ENCODE data around the gene TMEM150C. TPM values are rescaled to one million over a fixed set of nuclear protein-coding genes. Genes with fewer than 3 reads are reported as not detected.

Gene TMEM150C
- total and polyA plus RNA-seq, 2 of the 4 experiments (the other 2 are of a cell fraction), result 0.10 to 0.36 TPM

DNA sequence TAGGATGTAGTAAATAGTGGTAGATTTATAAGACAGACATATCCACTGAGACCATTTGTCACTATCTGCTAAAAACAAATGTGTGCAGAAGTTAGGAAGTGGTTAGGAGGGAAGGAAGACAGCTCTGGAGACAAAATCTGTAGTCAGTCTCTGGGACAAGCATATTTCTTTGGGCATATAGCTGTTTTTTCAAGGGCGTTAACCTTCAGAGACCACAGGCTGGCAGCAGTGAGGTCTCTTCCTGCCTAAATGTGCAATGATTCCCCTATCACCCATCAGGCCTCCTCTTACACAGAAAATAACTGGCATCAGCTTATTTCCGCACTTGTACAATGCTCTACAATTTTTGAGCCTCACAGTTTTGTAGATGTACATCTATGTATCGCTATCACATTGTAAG is 6.5 kb downstream of the TMEM150C start:
- dilution Hi-C loops (cut with HindIII; ENCODE audit: low sequenced_read_pairs, unreplicated experiment), result no loop called here
- Histone ChIP-seq H3K27me3 (ENCODE audit: control insufficient read depth, insufficient read depth, low read length) (peaks cover 26% of the 10 kb centered on the region), H2BK120ac (ENCODE audit: low read depth, low read length) (no peak overlapping the region), H3K36me3 (ENCODE audit: control insufficient read depth, insufficient read depth, low read length) (no peaks in the 10 kb centered on the region), H2BK15ac (ENCODE audit: low read depth, low read length) (no peak overlapping the region), H4K8ac (ENCODE audit: low read depth in 2 of 2, low read length in 2 of 2) (no peak overlapping the region), H3K27ac (ENCODE audit: insufficient read depth, low read length) (no peak overlapping the region), H2AK5ac (ENCODE audit: low read depth, low read length) (no peak overlapping the region), H2AFZ (replicated peaks; ENCODE audit: low read length, poor library complexity) (no peak overlapping the region), H3K23ac (ENCODE audit: low read depth, low read length) (no peak overlapping the region), H3K4me3 (ENCODE audit: insufficient read depth, low read depth, low read length) (no peak overlapping the region), H3K14ac (replicated peaks; ENCODE audit: low read depth, low read length) (no peak overlapping the region), H3K4ac (ENCODE audit: low read depth, low read length) (no peak overlapping the region), H2AK9ac (replicated peaks; ENCODE audit: low read depth, low read length, poor library complexity) (no peak overlapping the region), H4K91ac (ENCODE audit: insufficient read depth, low read depth, low read length) (no peak overlapping the region), H3K9me3 (ENCODE audit: control insufficient read depth, insufficient read depth, low read length) (no peaks in the 10 kb centered on the region), H3K4me1 (ENCODE audit: control insufficient read depth, insufficient read depth, low read length) (no peaks in the 10 kb centered on the region), H3K4me2 (ENCODE audit: low read depth, low read length) (no peak overlapping the region), H2BK20ac (ENCODE audit: low read depth, low read length) (no peak overlapping the region), H3K79me1 (ENCODE audit: low read depth in 1 of 2, low read length in 2 of 2) (no peaks in the 10 kb centered on the region), H3K9me1 (ENCODE audit: insufficient read depth, low read length) (no peaks in the 10 kb centered on the region), H3K18ac (ENCODE audit: low read depth, low read length) (no peak overlapping the region), H3K9ac (ENCODE audit: low read depth, low read length) (no peak overlapping the region), H4K5ac (ENCODE audit: low read depth, low read length) (no peak overlapping the region), H4K20me1 (ENCODE audit: insufficient read depth, low read length) (no peaks in the 10 kb centered on the region), H3K56ac (ENCODE audit: extremely low read depth, insufficient read depth, low read length) (no peak overlapping the region), H2BK5ac (ENCODE audit: low read depth, low read length, poor library complexity, severe bottlenecking) (no peak overlapping the region)
- DNase-seq, result no peak
- POLR2A ChIA-PET (ENCODE audit: unreplicated experiment), result no interaction called here
- ATAC-seq (ENCODE audit: low read depth), result no peak
- CTCF ChIA-PET, result no interaction called here
- intact Hi-C loops (cut with micrococcal nuclease), result no loop called here
- TF ChIP-seq MAFK (IDR thresholded peaks at IDR 0.05; ENCODE audit: low read depth, low read length), result no peak
- TF ChIP-seq CEBPB (IDR thresholded peaks at IDR 0.05; ENCODE audit: low read depth, low read length), result no peak
- TF ChIP-seq NFE2L2 (IDR thresholded peaks at IDR 0.05; ENCODE audit: low read depth, low read length), result no peak
- TF ChIP-seq MXI1 (IDR thresholded peaks at IDR 0.05; ENCODE audit: borderline replicate concordance, low read depth, low read length), result no peak
- TF ChIP-seq, protein P1, sequence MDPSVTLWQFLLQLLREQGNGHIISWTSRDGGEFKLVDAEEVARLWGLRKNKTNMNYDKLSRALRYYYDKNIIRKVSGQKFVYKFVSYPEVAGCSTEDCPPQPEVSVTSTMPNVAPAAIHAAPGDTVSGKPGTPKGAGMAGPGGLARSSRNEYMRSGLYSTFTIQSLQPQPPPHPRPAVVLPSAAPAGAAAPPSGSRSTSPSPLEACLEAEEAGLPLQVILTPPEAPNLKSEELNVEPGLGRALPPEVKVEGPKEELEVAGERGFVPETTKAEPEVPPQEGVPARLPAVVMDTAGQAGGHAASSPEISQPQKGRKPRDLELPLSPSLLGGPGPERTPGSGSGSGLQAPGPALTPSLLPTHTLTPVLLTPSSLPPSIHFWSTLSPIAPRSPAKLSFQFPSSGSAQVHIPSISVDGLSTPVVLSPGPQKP (IDR thresholded peaks at IDR 0.05; ENCODE audit: borderline replicate concordance, low read depth, low read length), result no peak
- no peak for TF ChIP-seq CHD1 (IDR thresholded peaks at IDR 0.05; ENCODE audit: low read depth, low read length)
- TF ChIP-seq RCOR1 (IDR thresholded peaks at IDR 0.05; ENCODE audit: insufficient replicate concordance, low read length), result no peak
- TF ChIP-seq SMC3 (IDR thresholded peaks at IDR 0.05; ENCODE audit: low read depth, low read length), result no peak
- 67% methylated on average over 1 of the region's 3 CpGs; no CpG with 5 or more reads in 1 of the 2 experiments for WGBS, 2 experiments (ENCODE audit: extremely low coverage in 2 of 2, insufficient read length in 1 of 2)
- BruUV-seq (replicated peaks), result no TSS peak
- in situ Hi-C loops (cut with MboI; ENCODE audit: low sequenced_read_pairs), result no loop called here
